Activated CD8-positive, alpha-beta T cell treated with anti-CD3 and anti-CD28 coated beads for 36 hours (primary cell): ENCODE results near the gene KNDC1. TPM values are rescaled to one million over a fixed set of nuclear protein-coding genes. Genes with fewer than 3 reads are reported as not detected.

Source experiments
- ATAC-seq: fragments of 200-7000 bp; cut with Tn5 transposase; one replicate; pipeline ENCODE4 v1.10.0; 2021; ENCODE audit warnings: mild to moderate bottlenecking, moderate library complexity
- CTCF ChIA-PET: fragments of 350-600 bp; sonication (Branson Sonifier 250); formaldehyde crosslinking; loops from one replicate; lab custom pipeline; 2021; ENCODE audit warnings: antibody characterized with exemption; lab: Charles Lee
- POLR2A ChIA-PET: fragments of 350-600 bp; sonication (Branson Sonifier 250); formaldehyde crosslinking; loops from one replicate; lab custom pipeline; 2021; ENCODE audit warnings: antibody characterized with exemption; lab: Charles Lee
- DNase-seq: peaks from one replicate; pipeline ENCODE4 v3.0.0-alpha.2; 2020
- H3K27ac Mint-ChIP-seq: one replicate; pipeline ENCODE4 v1.8.0; 2021; ENCODE audit warnings: mild to moderate bottlenecking, mixed read lengths
- H3K27me3 Mint-ChIP-seq: one replicate; pipeline ENCODE4 v1.8.0; 2021; ENCODE audit warnings: mixed read lengths
- H3K36me3 Mint-ChIP-seq: one replicate; pipeline ENCODE4 v1.8.0; 2021; ENCODE audit warnings: low read depth, mixed read lengths
- H3K4me1 Mint-ChIP-seq: one replicate; pipeline ENCODE4 v1.8.0; 2021; ENCODE audit warnings: low read depth, mixed read lengths
- H3K4me3 Mint-ChIP-seq: one replicate; pipeline ENCODE4 v1.8.0; 2021; ENCODE audit warnings: mild to moderate bottlenecking, moderate library complexity, mixed read lengths
- H3K9me3 Mint-ChIP-seq: one replicate; pipeline ENCODE4 v1.8.0; 2021; ENCODE audit warnings: mixed read lengths
- CTCF ChIP-seq: fragments of 200-600 bp; IDR thresholded peaks from one replicate; pipeline ENCODE4 v1.8.0; 2022; ENCODE audit warnings: antibody characterized with exemption, mild to moderate bottlenecking
- intact Hi-C: fragments of 100-400 bp; cut with micrococcal nuclease; formaldehyde crosslinking; loops from one replicate; pipeline ENCODE4 v1.10.0; 2022
- total RNA-seq, 2 experiments: library from RNA; stranded (reverse); gene quantifications; one replicate each; pipeline ENCODE4 v1.2.3, GENCODE V29; 2021

KNDC1 gene
- total RNA-seq, 2 experiments from 2014 or later, result not detected

- no peak for TF ChIP-seq CTCF
- ChIA-PET CTCF (no interaction called here), POLR2A (no interaction called here)
- DNase-seq, result no peak
- ATAC-seq, result no peak
- intact Hi-C loops, result no loop called here
- no peaks in the 10 kb centered on the region for H3K36me3 Mint-ChIP-seq
- peaks cover 12% of the 10 kb centered on the region for H3K27me3 Mint-ChIP-seq
- H3K27ac Mint-ChIP-seq, result no peak overlapping the region
- H3K4me3 Mint-ChIP-seq, result no peak overlapping the region
- H3K9me3 Mint-ChIP-seq, result no peaks in the 10 kb centered on the region
- H3K4me1 Mint-ChIP-seq, result peaks cover 2% of the 10 kb centered on the region
Observed at GRCh38 chr10:133165556-133166503, 5.8 kb downstream of the KNDC1 start.

GRCh38 chr10:133166504-133166827, 6.4 kb downstream of the KNDC1 start:
- intact Hi-C loops, result no loop called here
- H3K36me3 Mint-ChIP-seq, result no peaks in the 10 kb centered on the region
- H3K4me3 Mint-ChIP-seq, result no peak overlapping the region
- no peaks in the 10 kb centered on the region for H3K9me3 Mint-ChIP-seq
- no peak for ATAC-seq
- peaks cover 9% of the 10 kb centered on the region for H3K27me3 Mint-ChIP-seq
- CTCF ChIA-PET, result no interaction called here
- H3K27ac Mint-ChIP-seq, result no peak overlapping the region
- POLR2A ChIA-PET, result no interaction called here
- no peaks in the 10 kb centered on the region for H3K4me1 Mint-ChIP-seq
- no peak for DNase-seq
- no peak for TF ChIP-seq CTCF

GRCh38 chr10:133166828-133167692, 7.0 kb downstream of the KNDC1 start:
- Mint-ChIP-seq H3K27me3 (peaks cover 11% of the 10 kb centered on the region), H3K36me3 (no peaks in the 10 kb centered on the region), H3K4me1 (no peaks in the 10 kb centered on the region), H3K27ac (no peak overlapping the region), H3K4me3 (no peak overlapping the region), H3K9me3 (no peaks in the 10 kb centered on the region)
- DNase-seq (no peak), ATAC-seq (no peak)
- CTCF ChIA-PET, result no interaction called here
- TF ChIP-seq CTCF, result no peak
- POLR2A ChIA-PET, result no interaction called here
- intact Hi-C loops, result no loop called here

- no peak for DNase-seq
- POLR2A ChIA-PET, result no interaction called here
- CTCF ChIA-PET, result no interaction called here
- Mint-ChIP-seq H3K4me3 (no peak overlapping the region), H3K27me3 (peaks cover 8% of the 10 kb centered on the region), H3K9me3 (no peaks in the 10 kb centered on the region), H3K36me3 (no peaks in the 10 kb centered on the region), H3K27ac (no peak overlapping the region), H3K4me1 (no peaks in the 10 kb centered on the region)
- intact Hi-C loops, result no loop called here
- ATAC-seq, result no peak
- no peak for TF ChIP-seq CTCF
Observed at GRCh38 chr10:133167693-133168616, 7.9 kb downstream of the KNDC1 start.
